Stimulated activated naive CD8-positive, alpha-beta T cell treated with anti-CD3 and anti-CD28 coated beads, Interleukin-15, Interleukin-2, amounts not matched to agents 100 ng/mL and 50 ng/mL, for 24 hours (primary cell): ENCODE results near the gene MST1.

Experiments used
- H3K27ac Mint-ChIP-seq: one replicate; pipeline ENCODE4 v1.8.0; 2021; ENCODE audit warnings: mild to moderate bottlenecking, mixed read lengths
- H3K27me3 Mint-ChIP-seq: one replicate; pipeline ENCODE4 v1.8.0; 2021; ENCODE audit warnings: mixed read lengths
- H3K36me3 Mint-ChIP-seq: one replicate; pipeline ENCODE4 v1.8.0; 2021; ENCODE audit warnings: low read depth, mixed read lengths
- H3K4me1 Mint-ChIP-seq: one replicate; pipeline ENCODE4 v1.8.0; 2021; ENCODE audit warnings: low read depth, mixed read lengths
- H3K4me3 Mint-ChIP-seq: one replicate; pipeline ENCODE4 v1.8.0; 2021; ENCODE audit warnings: mild to moderate bottlenecking, mixed read lengths
- H3K9me3 Mint-ChIP-seq: one replicate; pipeline ENCODE4 v1.8.0; 2021; ENCODE audit warnings: mixed read lengths

Gene MST1

DNA sequence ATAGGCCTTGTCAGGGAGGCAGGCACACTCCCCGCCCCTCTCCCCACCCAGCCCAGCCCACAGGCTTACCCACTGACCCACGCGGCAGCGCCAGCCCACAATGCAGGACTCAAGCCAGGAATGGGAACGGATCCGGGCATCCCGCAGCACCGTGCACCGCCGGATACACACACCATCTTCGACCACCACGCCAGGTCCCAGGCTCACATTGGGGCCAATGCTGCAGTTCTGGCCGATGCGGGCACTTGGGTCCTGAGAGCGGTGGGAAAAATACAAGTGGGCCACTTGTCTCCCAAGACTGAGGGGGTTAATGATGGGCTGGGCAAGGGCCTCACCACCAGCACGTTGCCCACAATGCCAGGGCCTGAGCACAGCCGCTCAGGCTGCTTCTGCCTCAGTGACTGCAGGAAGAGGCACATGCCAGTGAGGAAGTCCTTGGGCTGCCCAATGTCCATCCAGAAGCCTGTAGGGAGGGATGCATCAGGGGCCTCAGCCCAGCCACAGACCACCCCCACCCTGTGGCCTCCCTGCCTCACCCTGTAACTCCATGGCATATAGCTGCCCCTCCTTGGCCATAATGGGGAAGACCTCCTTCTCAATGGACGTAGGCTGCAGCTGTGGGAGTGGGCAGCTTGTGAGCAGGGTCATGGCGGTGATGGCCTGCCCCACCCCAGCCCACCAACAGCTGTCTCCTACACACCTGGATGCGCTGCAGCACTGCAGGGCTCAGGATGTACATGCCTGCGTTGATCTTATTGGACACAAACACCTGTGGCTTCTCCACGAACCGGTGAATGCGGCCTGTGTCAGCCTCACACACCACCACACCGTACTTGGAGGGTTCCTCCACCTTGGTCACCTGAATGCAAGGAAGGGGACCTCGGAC is 32.9 kb upstream of the MST1 start:
- Mint-ChIP-seq H3K27me3 (no peaks in the 10 kb centered on the region), H3K4me3 (peak overlapping the region; percentile 94), H3K9me3 (no peaks in the 10 kb centered on the region), H3K27ac (peak overlapping the region; percentile 97), H3K4me1 (peaks cover 45% of the 10 kb centered on the region), H3K36me3 (peaks cover 17% of the 10 kb centered on the region)

DNA sequence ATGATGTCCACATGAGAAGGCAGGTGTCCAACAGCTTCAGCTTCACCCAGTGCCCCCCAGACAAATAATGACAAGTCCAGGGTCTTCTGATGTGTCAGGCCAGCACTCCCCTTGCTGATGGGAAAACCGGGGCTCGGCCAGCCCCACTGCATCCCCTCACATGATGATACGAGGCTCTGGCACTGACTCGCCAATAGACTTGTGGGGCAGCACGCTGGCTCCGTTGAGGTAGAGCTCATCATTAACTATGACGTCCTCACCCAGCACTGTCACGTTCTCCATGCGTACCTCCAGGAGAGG is 32.3 kb upstream of the MST1 start:
- no peak overlapping the region for H3K27ac Mint-ChIP-seq
- H3K36me3 Mint-ChIP-seq: peaks cover 17% of the 10 kb centered on the region
- no peaks in the 10 kb centered on the region for H3K9me3 Mint-ChIP-seq
- no peak overlapping the region for H3K4me3 Mint-ChIP-seq
- H3K27me3 Mint-ChIP-seq: no peaks in the 10 kb centered on the region
- peaks cover 45% of the 10 kb centered on the region for H3K4me1 Mint-ChIP-seq

DNA sequence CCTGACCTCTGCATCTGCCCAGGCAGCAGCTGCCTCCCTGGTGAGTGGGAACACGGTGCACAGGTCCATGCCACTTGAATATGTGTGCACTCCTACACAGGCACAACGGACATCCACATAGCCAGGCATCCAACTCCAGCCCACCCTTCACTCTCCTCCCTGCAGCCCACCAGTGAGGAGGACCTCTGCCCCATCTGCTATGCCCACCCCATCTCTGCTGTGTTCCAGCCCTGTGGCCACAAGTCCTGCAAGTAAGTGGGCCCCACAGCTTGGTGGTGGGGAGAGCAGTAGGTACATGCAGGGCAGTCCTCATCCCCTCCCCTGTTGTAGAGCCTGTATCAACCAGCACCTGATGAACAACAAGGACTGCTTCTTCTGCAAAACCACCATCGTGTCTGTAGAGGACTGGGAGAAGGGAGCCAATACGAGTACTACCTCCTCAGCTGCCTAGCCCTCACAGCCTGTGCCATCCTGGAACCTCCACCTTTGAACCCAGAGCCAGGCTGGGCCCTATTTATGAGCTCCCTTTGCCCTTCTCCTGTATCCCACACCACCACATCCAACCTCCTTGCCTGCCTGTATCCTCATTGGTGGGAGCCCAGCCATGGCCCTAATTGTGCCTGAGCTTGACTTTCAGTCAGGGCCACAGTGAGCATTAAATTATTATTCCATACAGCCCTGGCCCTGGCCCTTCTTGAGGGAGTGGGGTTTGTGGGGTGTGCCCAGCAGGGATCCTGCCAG is 31.8 kb upstream of the MST1 start:
- Mint-ChIP-seq H3K36me3 (peaks cover 17% of the 10 kb centered on the region), H3K4me3 (peak overlapping the region; percentile 25), H3K4me1 (peaks cover 45% of the 10 kb centered on the region), H3K27ac (no peak overlapping the region), H3K9me3 (no peaks in the 10 kb centered on the region), H3K27me3 (no peaks in the 10 kb centered on the region)

DNA sequence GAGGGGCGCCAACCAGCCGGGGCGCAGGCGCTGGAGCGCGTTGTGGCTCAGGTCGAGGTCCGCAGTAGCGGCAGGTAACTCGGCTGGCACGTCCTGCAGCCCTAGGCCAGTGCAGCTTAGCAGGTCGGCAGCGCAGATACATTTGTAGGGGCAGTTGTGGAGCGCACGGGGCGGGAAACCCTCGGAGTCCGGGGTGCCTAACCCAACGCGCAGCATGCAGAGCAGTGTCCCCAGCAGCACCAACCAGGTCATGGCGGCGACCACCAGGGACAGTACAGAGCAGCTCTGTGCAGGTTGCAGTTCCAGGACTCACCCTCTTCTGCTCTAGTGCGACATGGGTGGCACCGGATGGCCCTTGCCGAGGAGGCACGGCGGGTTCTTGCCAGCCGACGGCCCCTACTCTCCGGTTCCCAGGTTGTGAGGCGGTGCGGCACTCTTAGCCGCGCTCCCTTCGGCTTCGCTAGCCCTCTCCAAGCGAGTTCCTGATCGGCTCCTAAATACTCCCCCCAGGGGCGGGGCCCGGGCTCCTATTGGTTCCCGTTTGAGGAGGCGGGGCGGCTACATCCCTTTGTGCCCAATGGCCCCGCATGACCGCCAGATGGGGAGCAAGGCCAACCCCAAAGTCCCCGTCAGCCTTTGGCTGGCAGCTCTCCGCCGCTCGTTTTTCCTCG is 30.1 kb upstream of the MST1 start, which contains the start of gene AMIGO3:
TSS of gene AMIGO3 (minus strand) at position 471 of the 671 bp plus-strand sequence. CDS start at position 252, 219 bp downstream.
- H3K9me3 Mint-ChIP-seq: no peaks in the 10 kb centered on the region
- no peaks in the 10 kb centered on the region for H3K27me3 Mint-ChIP-seq
- H3K4me1 Mint-ChIP-seq: peaks cover 40% of the 10 kb centered on the region
- peak within 1 kb of the TSS; percentile 82 for H3K4me3 Mint-ChIP-seq
- H3K36me3 Mint-ChIP-seq: peaks cover 17% of the 10 kb centered on the region
- peak within 1 kb of the TSS; percentile 69 for H3K27ac Mint-ChIP-seq

DNA sequence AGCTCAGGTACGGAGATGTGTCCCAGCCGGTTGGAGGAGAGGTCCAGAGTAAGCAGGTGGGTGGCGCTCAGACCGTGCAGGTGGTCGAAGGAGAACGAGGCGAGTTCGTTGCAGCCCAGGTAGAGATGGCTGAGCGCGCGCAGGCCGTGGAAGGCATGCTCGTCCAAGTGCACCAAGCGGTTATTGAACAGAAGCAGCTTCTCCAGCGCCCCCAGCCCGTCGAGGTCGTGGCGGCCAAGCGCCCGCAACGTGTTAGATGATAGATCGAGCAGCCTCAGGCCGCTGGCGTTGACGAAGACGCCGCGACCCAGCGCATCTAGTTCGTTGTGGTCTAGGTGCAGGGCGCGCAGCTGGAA is 29.6 kb upstream of the MST1 start:
- peaks cover 17% of the 10 kb centered on the region for H3K36me3 Mint-ChIP-seq

DNA sequence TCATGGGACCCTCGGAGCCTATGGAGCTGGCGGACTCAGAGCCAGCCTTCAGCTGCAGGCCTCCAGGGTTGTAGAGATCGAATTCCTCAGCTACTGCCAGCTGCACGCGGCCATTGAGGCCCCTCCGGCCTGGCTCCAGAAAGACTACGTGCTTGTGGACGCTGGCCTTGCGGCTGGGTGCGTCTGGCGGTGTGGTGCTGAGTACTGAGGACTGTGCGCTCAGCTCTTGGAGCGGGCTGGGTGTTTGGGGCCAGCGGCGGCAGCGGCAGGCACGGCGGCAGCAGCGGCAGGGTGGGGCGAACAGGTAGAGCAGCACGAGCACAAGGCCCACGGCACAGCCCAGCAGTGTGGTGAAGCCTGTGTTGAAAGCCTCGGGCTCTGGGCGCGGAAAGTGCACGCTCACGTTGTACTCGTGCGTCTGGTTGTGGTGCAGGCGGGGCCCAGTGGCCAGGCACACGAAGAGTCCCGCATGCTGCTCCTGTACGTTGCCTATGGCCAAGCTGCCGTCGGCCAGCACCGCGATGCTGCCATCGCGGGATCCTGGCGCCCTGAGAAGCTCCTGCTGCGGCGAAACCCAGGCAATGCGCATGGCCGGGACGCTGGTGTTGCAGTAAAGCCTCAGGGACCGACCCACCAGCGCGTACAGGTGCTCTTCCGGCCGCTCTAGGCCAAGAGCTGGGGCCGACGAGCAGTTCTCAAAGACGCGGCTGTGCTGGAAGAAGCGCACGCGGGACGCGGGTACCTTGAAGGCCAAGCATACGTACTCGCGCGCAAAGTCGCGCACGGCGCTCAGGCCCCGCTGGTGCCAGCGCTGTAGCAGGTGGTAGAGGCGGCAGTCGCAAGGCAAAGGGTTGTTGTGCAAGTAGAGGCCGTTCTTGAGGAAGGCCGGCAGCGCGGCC is 28.9 kb upstream of the MST1 start:
- H3K4me3 Mint-ChIP-seq: peak overlapping the region; percentile 82
- H3K4me1 Mint-ChIP-seq: peaks cover 36% of the 10 kb centered on the region
- no peak overlapping the region for H3K27ac Mint-ChIP-seq
- H3K27me3 Mint-ChIP-seq: no peaks in the 10 kb centered on the region
- no peaks in the 10 kb centered on the region for H3K9me3 Mint-ChIP-seq
- H3K36me3 Mint-ChIP-seq: peaks cover 17% of the 10 kb centered on the region

More for the DNA sequence above, 29.6 kb upstream of the MST1 start:
- Mint-ChIP-seq H3K9me3 (no peaks in the 10 kb centered on the region), H3K27me3 (no peaks in the 10 kb centered on the region), H3K27ac (peak overlapping the region; percentile 69), H3K4me1 (peaks cover 36% of the 10 kb centered on the region), H3K4me3 (peak overlapping the region; percentile 82)

DNA sequence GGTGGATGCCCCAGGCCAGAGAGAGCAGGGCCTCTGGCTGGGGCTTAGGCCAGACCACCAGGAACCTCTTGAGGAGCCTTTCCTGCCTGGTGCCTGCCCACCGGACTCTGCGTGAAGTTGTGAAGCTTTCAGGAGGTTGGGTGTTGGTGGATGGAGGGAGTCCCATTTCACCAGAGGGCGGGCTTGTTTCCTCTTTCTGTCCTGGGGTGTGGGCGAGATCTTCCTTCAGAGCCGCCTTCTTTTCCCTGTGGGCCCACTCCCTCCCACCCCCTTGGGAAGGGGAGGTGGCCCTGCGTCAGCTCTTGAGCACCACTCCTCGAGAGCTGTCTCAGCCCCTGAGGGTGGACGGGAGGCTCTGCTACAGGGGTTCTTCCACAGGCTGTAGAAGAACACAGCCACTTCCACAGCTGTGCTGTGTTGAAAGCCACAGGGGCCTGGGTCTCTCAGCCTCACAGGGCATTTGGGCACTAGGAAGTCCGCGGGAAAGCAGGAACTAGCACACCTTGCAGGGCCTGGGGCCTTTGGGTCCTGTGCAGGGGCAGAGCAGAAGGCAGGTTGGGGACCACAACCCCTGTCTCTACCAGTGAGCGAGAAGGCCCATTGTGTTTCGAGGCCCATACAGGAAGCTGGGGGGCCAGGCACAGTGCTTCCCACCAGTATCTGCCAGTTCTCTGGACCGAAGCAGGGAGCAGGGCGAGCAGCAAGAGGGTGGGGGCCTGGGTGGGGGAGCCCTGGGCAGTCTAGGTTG is 28.1 kb upstream of the MST1 start:
- no peak overlapping the region for H3K27ac Mint-ChIP-seq
- peaks cover 12% of the 10 kb centered on the region for H3K36me3 Mint-ChIP-seq
- no peak overlapping the region for H3K4me3 Mint-ChIP-seq
- no peaks in the 10 kb centered on the region for H3K9me3 Mint-ChIP-seq
- H3K4me1 Mint-ChIP-seq: peaks cover 31% of the 10 kb centered on the region
- no peaks in the 10 kb centered on the region for H3K27me3 Mint-ChIP-seq

DNA sequence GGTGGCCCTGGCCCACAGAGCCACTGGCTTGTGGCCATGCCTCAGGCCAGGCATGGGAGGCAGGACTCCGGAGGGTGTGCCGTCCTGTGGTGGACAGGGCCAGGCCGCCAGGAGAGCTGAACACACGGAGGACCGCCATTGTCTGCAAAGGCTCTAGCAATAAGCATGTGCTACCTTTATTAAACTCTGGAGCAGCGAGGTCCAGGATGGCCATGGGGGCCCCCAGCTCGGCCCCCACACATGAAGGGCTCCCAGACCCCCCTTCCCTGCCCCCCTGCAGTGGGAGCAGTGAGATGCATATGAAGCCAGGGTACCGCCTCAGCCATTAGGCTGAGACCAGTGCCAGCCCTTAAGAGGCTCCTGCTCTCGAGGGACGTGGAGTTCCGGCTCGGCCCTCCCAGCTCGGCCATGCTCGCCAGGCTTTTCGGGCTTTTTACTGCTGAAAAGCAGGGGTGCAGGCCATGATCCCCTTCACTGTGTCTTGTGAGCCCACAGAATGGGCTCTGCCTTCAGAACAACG is 27.5 kb upstream of the MST1 start:
- H3K36me3 Mint-ChIP-seq: peaks cover 11% of the 10 kb centered on the region
- H3K4me3 Mint-ChIP-seq: no peak overlapping the region
- H3K4me1 Mint-ChIP-seq: peaks cover 30% of the 10 kb centered on the region
- no peak overlapping the region for H3K27ac Mint-ChIP-seq
- no peaks in the 10 kb centered on the region for H3K27me3 Mint-ChIP-seq
- H3K9me3 Mint-ChIP-seq: no peaks in the 10 kb centered on the region

DNA sequence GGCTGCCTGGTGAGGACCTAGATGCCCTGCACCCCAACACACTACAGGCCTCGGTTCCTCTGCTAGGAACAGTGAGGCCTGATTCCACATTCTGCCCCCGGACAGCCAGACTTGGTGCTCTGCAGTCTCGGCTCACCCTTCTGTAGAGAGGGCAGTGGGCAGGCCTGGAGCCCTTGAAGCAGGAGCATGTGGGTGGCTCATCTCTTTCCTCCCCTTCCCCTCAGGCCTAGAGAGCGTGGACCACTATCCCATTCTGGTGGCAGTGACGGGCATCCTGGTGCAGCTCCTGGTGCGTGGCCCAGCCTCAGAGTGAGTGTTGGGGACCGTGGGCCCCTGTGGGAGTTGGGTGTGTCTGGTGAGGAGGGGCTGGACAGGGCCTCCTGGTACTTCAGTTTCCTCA is 26.9 kb upstream of the MST1 start:
- Mint-ChIP-seq H3K27me3 (no peaks in the 10 kb centered on the region), H3K36me3 (peaks cover 9% of the 10 kb centered on the region), H3K4me1 (peaks cover 32% of the 10 kb centered on the region), H3K4me3 (no peak overlapping the region), H3K27ac (no peak overlapping the region), H3K9me3 (no peaks in the 10 kb centered on the region)

DNA sequence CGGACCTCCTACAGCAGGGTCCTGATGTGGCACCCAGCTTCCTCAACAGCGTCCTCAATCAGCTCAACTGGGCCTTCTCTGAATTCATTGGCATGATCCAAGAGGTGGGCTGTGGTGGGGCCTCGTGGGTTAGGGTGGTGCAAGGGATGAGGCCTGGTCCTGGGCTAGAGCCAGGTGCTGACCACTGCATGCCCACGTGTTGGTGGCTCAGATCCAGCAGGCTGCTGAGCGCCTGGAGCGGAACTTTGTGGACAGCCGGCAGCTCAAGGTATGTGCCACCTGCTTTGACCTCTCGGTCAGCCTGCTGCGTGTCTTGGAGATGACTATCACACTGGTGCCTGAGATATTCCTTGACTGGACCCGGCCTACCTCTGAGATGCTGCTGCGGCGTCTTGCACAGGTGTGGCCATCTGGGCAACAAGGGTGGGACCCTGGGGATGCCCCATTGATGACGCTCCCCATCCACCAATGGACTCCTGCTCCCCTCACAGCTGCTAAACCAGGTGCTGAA is 26.4 kb upstream of the MST1 start:
- Mint-ChIP-seq H3K27me3 (no peaks in the 10 kb centered on the region), H3K9me3 (no peaks in the 10 kb centered on the region), H3K4me1 (peaks cover 27% of the 10 kb centered on the region), H3K4me3 (no peak overlapping the region), H3K36me3 (peaks cover 4% of the 10 kb centered on the region), H3K27ac (no peak overlapping the region)

DNA sequence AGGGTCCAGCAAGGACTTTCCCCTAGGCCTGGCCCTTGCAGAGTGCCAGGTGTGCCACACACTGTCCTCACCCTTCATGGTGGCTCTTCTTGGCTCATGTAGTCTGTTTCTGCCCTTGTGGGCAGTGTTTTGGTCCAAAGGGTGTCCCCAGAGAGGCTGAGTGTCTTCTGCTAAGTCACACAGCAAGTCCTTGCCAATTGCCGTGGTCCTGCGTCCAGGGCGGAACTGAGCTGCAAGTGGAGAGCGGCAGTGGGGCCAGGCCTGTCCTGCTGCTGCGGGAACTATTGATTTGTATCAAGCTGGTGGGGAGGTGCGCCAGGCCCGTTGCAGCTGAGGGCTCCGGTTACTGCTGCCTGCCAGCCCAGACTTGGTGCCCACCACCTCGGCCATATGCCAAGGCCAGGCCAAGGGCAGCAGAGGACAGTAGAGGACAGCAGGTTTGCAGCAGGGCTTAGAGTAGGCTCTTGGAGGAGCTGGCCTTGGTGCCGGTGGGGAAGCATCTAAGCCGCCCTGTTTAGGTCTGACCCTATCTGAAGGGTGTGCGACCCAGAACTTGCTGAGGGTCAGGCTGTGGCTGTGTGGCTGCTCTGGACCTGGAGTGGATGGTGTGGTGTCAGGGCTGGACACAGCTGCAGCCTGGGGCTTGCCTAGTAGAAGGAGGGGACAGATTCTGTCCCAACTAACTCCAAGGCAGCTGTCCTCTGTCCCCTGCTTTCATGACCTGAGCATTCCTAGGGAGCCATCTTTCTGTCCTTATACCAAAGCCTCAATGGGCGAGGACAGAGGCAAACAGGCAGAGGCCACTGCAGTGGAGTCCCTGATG is 25.7 kb upstream of the MST1 start:
- no peak overlapping the region for H3K4me3 Mint-ChIP-seq

DNA sequence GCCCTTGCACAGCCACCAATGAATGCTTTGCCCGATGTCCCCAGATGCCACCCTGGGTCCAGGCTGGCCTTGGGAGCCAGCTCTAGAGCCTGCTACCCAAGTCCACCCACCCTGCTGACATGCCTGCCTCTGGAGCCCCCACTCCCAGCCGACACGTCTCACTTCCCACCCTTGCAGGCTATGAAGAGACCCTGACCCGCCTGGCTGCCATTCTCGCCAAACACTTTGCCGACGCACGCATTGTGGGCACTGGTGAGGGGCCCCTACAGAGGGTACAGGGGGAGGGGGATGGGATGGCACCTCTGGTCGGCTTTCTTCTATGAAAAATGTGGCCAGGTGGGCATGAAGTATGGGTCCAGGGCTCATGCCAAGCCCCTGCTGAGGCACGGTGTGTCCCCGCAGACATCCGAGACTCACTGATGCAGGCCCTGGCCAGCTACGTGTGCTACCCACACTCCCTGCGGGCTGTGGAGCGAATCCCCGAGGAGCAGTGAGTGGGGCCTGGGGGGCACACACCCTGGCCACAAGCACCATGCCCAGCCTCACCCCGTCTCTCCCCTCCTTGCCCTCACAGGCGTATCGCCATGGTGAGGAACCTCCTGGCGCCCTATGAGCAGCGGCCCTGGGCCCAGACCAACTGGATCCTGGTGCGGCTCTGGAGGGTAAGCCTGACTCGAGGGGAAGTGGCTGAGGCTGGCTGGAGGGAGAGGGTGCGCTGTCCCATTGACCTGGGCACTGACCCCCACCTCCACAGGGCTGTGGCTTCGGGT is 24.2 kb upstream of the MST1 start:
- H3K9me3 Mint-ChIP-seq: no peaks in the 10 kb centered on the region
- peaks cover 8% of the 10 kb centered on the region for H3K4me1 Mint-ChIP-seq
- no peak overlapping the region for H3K4me3 Mint-ChIP-seq
- H3K36me3 Mint-ChIP-seq: peaks cover 5% of the 10 kb centered on the region
- no peak overlapping the region for H3K27ac Mint-ChIP-seq
- H3K27me3 Mint-ChIP-seq: no peaks in the 10 kb centered on the region

More for the DNA sequence above, 25.7 kb upstream of the MST1 start:
- H3K27ac Mint-ChIP-seq: no peak overlapping the region
- H3K36me3 Mint-ChIP-seq: peaks cover 5% of the 10 kb centered on the region
- H3K27me3 Mint-ChIP-seq: no peaks in the 10 kb centered on the region
- H3K4me1 Mint-ChIP-seq: peaks cover 21% of the 10 kb centered on the region
- H3K9me3 Mint-ChIP-seq: no peaks in the 10 kb centered on the region
